GM10266 (cell line): ENCODE results near the gene OR2J3.
"Not testable (repeated sequence)": the region's sequence is repeated elsewhere in the genome, so short reads cannot be mapped to it uniquely, and the experiment has no call there.

Experiments
- DNase-seq: peaks from one replicate; pipeline ENCODE4 v3.0.0; 2012; ENCODE audit errors: extremely low spot score
- TF ChIP-seq, protein P1 (sequence below): IDR thresholded peaks from 2 replicates; pipeline ENCODE4 v1.5.1; 2012; ENCODE audit warnings: mild to moderate bottlenecking, low read depth; ENCODE audit not compliant: control insufficient read depth, insufficient read depth; ENCODE audit errors: missing control alignments

OR2J3 gene

DNA sequence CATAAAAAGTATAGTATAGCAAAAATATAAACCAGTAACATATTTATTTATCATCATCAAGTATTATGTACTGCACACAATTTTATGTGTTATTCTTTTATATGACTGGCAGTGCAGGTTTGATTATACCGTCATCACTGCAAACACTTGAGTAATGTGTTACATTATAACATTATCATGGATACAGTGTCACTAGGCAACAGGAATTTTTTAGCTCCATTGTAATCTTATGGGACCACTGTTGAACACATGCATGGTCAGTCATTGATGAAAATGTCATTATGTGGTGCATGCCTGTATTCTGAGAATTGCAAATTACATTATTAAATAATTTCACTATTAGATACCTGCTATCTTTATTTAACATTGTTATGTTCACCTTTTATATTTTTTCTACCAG, 33.7 kb downstream of the OR2J3 start:
- TF ChIP-seq, protein P1, sequence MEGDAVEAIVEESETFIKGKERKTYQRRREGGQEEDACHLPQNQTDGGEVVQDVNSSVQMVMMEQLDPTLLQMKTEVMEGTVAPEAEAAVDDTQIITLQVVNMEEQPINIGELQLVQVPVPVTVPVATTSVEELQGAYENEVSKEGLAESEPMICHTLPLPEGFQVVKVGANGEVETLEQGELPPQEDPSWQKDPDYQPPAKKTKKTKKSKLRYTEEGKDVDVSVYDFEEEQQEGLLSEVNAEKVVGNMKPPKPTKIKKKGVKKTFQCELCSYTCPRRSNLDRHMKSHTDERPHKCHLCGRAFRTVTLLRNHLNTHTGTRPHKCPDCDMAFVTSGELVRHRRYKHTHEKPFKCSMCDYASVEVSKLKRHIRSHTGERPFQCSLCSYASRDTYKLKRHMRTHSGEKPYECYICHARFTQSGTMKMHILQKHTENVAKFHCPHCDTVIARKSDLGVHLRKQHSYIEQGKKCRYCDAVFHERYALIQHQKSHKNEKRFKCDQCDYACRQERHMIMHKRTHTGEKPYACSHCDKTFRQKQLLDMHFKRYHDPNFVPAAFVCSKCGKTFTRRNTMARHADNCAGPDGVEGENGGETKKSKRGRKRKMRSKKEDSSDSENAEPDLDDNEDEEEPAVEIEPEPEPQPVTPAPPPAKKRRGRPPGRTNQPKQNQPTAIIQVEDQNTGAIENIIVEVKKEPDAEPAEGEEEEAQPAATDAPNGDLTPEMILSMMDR, result no peak
- no peak for DNase-seq

DNA sequence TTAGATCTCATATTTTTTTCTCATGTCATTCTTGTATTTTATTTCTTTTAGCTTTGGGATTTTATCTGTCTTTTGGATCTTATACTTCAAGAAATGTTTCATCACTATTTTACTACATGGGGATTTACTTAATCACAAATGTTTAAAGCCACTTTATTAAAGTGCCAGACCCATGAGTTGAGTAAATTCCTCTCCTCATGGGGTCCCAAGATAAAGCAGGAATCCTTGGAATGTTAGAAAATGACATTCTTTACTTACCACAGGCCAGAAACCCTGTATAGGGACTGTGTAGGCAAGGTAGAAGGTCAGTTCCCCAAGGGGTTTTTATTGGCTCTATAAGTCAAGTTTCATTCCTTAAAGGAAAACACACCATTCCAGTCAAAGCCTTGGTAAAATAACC, 34.5 kb downstream of the OR2J3 start:
- DNase-seq, result no peak
- TF ChIP-seq, protein P1, result no peak

DNA sequence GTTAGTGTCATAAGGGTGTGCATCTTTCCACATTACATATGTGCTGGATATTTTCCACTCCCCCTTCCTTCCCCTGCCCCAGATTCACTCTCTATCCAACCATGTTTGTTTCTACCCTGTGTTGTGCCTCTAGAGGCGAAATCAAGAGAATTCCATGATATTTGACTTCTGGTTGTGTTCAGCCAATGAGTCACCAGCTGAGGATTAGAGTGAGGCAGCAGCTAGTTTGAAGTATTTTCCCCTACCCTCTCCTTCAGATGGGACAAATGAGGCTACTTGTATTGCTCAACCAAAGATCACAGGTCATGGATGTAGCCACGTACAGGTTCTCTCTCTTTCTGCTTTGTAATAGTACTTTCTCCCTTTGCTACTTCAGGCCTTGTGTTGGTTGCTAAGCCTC, 38.3 kb downstream of the OR2J3 start:
- DNase-seq, result no peak

DNA sequence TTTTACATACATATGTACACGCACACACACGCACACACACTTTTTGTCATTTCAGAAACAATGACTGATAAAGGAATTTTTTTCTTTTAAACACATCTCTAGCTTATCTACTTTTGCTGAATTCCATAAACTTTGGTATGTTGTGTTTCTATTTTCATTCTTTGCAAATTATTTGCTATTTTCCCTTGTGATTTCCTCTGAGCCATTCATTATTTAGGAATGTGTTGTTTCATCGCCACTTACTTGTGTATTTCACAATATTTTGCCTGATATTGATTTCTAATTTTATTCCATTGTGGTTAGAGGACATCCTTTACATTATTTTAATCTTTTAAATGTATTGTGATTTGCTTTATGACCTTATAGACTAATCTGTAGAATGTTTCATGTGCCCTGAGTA, 39.2 kb downstream of the OR2J3 start:
- no peak for DNase-seq
- TF ChIP-seq, protein P1, result no peak

More for the DNA sequence above, 38.3 kb downstream of the OR2J3 start:
- TF ChIP-seq, protein P1, result no peak

DNA sequence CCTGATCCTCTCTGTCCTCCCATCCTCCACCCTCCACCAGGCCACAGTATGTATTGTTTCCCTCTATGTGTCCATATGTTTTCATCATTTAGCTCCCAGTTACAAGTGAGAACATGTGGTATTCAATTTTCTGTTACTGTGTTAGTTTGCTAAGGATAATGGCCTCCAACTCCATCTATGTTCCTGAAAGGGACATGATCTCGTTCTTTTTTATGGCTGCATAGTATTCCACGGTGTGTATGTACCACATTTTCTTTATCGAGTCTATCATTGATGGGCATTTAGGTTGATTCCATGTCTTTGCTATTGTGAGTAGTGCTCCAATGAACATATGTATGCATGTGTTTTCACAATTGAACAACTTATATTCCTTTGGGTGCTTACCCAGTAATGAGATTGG, 41.6 kb downstream of the OR2J3 start:
- not testable (repeated sequence) for DNase-seq

DNA sequence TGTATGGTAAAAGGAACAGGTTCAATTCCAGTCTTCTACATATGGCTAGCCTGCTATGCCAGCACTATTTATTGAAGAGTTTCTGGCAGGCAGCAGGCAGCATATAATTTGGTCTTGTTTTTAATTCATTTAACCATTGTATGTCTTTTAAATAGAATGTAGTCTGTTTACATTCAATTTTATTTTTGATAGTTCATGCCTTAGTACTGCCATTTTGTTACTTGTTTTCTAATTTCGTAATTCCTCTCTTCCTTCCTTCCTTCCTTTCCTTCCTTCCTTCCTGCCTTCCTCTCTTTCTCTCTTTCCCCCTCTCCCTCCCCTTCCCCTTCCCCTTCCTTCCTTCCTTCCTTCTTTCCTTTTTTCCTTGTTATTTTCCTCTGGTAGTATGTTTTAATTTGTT, 45.2 kb downstream of the OR2J3 start:
- TF ChIP-seq, protein P1, result no peak
- no peak for DNase-seq

DNA sequence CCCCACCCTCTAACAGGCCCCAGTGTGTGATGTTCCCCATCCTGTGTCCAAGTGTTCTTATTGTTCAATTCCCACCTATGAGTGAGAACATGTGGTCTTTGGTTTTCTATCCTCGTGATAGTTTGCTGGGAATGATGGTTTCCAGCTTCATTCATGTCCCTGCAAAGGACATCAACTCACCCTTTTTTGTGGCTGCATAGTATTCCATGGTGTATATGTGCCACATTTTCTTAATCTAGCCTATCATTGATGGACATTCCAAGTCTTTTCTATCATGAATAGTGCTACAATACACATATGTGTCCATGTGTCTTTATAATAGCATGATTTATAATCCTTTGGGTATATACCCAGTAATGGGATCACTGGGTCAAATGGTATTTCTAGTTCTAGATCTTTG, 47.3 kb downstream of the OR2J3 start:
- not testable (repeated sequence) for DNase-seq

DNA sequence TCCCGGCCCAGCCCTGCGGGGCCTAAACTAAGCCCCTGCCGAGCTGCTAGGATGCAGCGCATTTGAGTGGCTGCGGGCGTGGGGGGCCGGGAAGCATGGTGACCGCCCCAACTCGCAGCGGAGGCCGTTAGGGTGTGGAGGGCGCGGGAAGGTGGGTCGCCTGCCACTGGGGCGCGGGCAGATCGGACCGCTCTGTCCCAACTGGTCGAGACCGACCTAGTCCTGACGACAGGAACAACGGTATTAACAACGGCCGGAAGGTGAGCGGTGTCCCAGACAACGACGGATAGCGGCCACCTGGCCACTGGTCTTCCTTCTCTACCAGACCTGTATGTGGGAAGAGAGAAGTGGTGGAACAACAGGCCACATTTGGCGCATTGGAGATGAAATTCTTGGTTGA, 52.1 kb downstream of the OR2J3 start:
- DNase-seq, result not testable (repeated sequence)
